HepG2 (cell line): ENCODE results near the gene UGT1A3. TPM values are rescaled to one million over a fixed set of nuclear protein-coding genes. Genes with fewer than 3 reads are reported as not detected.

Experiments
- FOXK2 ChIP-seq: fragments of 450-650 bp; IDR thresholded peaks from 2 replicates; pipeline ENCODE4 v1.6.1; 2016
- GABPA ChIP-seq, 2 experiments: IDR thresholded peaks; 2 replicates each; pipeline ENCODE4 v1.6.1; 2011 to 2016; ENCODE audit warnings: low read depth in 2 of 2, low read length in 1 of 2, missing biosample characterization in 1 of 2, missing genetic modification characterization in 1 of 2
- HHEX ChIP-seq: IDR thresholded peaks from 2 replicates; pipeline ENCODE4 v1.6.1; 2016; ENCODE audit warnings: control low read depth
- MLLT10 ChIP-seq: sonication (generic); formaldehyde crosslinking; IDR thresholded peaks from 2 replicates; pipeline ENCODE4 v1.4.0; 2020; ENCODE audit warnings: missing genetic modification reagents
- PHF5A ChIP-seq: IDR thresholded peaks from one replicate; pipeline ENCODE4 v1.6.1; 2018; ENCODE audit warnings: low read depth, missing genetic modification reagents; ENCODE audit not compliant: unreplicated experiment
- RFXANK ChIP-seq: IDR thresholded peaks from 2 replicates; pipeline ENCODE4 v1.6.1; 2016
- THAP9 ChIP-seq: sonication (generic); formaldehyde crosslinking; IDR thresholded peaks from 2 replicates; pipeline ENCODE4; 2020; ENCODE audit warnings: missing genetic modification reagents, mild to moderate bottlenecking, borderline replicate concordance
- TRIM22 ChIP-seq: fragments of 450-650 bp; IDR thresholded peaks from 2 replicates; pipeline ENCODE4 v1.6.1; 2017
- XBP1 ChIP-seq: sonication (generic); formaldehyde crosslinking; IDR thresholded peaks from 2 replicates; pipeline ENCODE4 v1.5.0; 2020; ENCODE audit warnings: missing genetic modification reagents
- ZFP36L1 ChIP-seq: sonication (generic); formaldehyde crosslinking; IDR thresholded peaks from 2 replicates; pipeline ENCODE4 v1.8.0; 2022; ENCODE audit warnings: mild to moderate bottlenecking, missing genetic modification reagents, moderate library complexity
- ZKSCAN5 ChIP-seq: sonication (generic); formaldehyde crosslinking; IDR thresholded peaks from 2 replicates; pipeline ENCODE4 v1.5.1; 2020; ENCODE audit warnings: mild to moderate bottlenecking, missing genetic modification reagents
- ZNF124 ChIP-seq: sonication (generic); formaldehyde crosslinking; IDR thresholded peaks from 2 replicates; pipeline ENCODE4 v1.4.0; 2020; ENCODE audit warnings: missing genetic modification reagents
- ZNF350 ChIP-seq: sonication (generic); formaldehyde crosslinking; IDR thresholded peaks from 2 replicates; pipeline ENCODE4 v1.4.0; 2020; ENCODE audit warnings: mild to moderate bottlenecking, low read depth, missing genetic modification reagents, borderline replicate concordance
- ZNF557 ChIP-seq: sonication (generic); formaldehyde crosslinking; IDR thresholded peaks from 2 replicates; pipeline ENCODE4 v1.4.0; 2020; ENCODE audit warnings: missing genetic modification reagents
- ZNF75D ChIP-seq: sonication (generic); formaldehyde crosslinking; IDR thresholded peaks from 2 replicates; pipeline ENCODE4 v1.8.1; 2023; ENCODE audit warnings: missing genetic modification reagents, mild to moderate bottlenecking, borderline replicate concordance
- ZSCAN12 ChIP-seq: sonication (generic); formaldehyde crosslinking; IDR thresholded peaks from 2 replicates; pipeline ENCODE4 v1.9.0; 2021; ENCODE audit warnings: mild to moderate bottlenecking, missing genetic modification reagents
- polyA plus RNA-seq, 8 experiments: library from polyadenylated mRNA; depleted of rRNA in 3 of 8; stranded (reverse) in 7 of 8; unstranded in 1 of 8; fragments of >200 nt; fragmentation: Illumina TruSeq in 4 of 8; extraction: Trizol in 4 of 8; gene quantifications; 2 replicates each; pipeline versions ENCODE4 v1.2.1 to v1.2.3, GENCODE V29; 2011 to 2016; ENCODE audit warnings: low read depth in 4 of 8, missing spikeins in 1 of 8, mixed read lengths in 1 of 8; ENCODE audit not compliant: insufficient read depth in 1 of 8
- total RNA-seq, 5 experiments: library from RNA; depleted of rRNA; stranded (reverse); fragments of >200 nt; fragmentation: Illumina TruSeq; extraction: Trizol; gene quantifications; 2 replicates each; pipeline ENCODE4 v1.2.3, GENCODE V29; 2016; ENCODE audit warnings: low read depth in 1 of 5
- TF ChIP-seq, protein P1 (sequence below): sonication (generic); formaldehyde crosslinking; IDR thresholded peaks from 2 replicates; pipeline ENCODE4 v1.9.0; 2021; ENCODE audit warnings: missing genetic modification reagents, borderline replicate concordance
- TF ChIP-seq, protein P2 (sequence below): sonication (generic); formaldehyde crosslinking; IDR thresholded peaks from 2 replicates; pipeline ENCODE4 v1.8.1; 2022; ENCODE audit warnings: mild to moderate bottlenecking, missing genetic modification reagents
- TF ChIP-seq, protein P3 (sequence below): sonication (generic); formaldehyde crosslinking; IDR thresholded peaks from 2 replicates; pipeline ENCODE4 v1.5.0; 2020; ENCODE audit warnings: missing genetic modification reagents

The UGT1A3 gene
- total and polyA plus RNA-seq, 2 of the 13 experiments (the other 11 are each of a cell fraction or from before 2014, with no cell fraction given) = not detected

GRCh38 chr2:233745073-233745755 lies 16.4 kb downstream of the UGT1A3 start (continued):
- TF ChIP-seq, protein P1, sequence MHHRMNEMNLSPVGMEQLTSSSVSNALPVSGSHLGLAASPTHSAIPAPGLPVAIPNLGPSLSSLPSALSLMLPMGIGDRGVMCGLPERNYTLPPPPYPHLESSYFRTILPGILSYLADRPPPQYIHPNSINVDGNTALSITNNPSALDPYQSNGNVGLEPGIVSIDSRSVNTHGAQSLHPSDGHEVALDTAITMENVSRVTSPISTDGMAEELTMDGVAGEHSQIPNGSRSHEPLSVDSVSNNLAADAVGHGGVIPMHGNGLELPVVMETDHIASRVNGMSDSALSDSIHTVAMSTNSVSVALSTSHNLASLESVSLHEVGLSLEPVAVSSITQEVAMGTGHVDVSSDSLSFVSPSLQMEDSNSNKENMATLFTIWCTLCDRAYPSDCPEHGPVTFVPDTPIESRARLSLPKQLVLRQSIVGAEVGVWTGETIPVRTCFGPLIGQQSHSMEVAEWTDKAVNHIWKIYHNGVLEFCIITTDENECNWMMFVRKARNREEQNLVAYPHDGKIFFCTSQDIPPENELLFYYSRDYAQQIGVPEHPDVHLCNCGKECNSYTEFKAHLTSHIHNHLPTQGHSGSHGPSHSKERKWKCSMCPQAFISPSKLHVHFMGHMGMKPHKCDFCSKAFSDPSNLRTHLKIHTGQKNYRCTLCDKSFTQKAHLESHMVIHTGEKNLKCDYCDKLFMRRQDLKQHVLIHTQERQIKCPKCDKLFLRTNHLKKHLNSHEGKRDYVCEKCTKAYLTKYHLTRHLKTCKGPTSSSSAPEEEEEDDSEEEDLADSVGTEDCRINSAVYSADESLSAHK = no peak
- TF ChIP-seq ZNF557 (CRISPR knock-in tag) (no peak), HHEX (CRISPR knock-in tag) (peak; percentile 100), ZSCAN12 (no peak), ZNF350 (CRISPR knock-in tag) (peak; percentile 40; the same call in 1 of the 2 replicates), ZFP36L1 (CRISPR knock-in tag) (peak; percentile 96; the same call in 1 of the 2 replicates), GABPA (IDR thresholded peaks at IDR 0.05; ENCODE audit: low read depth, low read length) (no peak), GABPA (CRISPR knock-in tag; IDR thresholded peaks at IDR 0.05; ENCODE audit: low read depth) (peak; percentile 47; the same call in 1 of the 2 replicates), RFXANK (0 out of 2 replicates have a peak, but pooled peaks have one; percentile 53), PHF5A (CRISPR knock-in tag) (peak; percentile 68), MLLT10 (CRISPR knock-in tag) (no peak), TRIM22 (no peak), ZKSCAN5 (0 out of 2 replicates have a peak, but pooled peaks have one; percentile 33), ZNF124 (CRISPR knock-in tag) (no peak), ZNF75D (CRISPR knock-in tag) (no peak), XBP1 (CRISPR knock-in tag) (no peak), FOXK2 (peak; percentile 82), THAP9 (CRISPR knock-in tag) (no peak)
- TF ChIP-seq, protein P2, sequence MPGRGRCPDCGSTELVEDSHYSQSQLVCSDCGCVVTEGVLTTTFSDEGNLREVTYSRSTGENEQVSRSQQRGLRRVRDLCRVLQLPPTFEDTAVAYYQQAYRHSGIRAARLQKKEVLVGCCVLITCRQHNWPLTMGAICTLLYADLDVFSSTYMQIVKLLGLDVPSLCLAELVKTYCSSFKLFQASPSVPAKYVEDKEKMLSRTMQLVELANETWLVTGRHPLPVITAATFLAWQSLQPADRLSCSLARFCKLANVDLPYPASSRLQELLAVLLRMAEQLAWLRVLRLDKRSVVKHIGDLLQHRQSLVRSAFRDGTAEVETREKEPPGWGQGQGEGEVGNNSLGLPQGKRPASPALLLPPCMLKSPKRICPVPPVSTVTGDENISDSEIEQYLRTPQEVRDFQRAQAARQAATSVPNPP (CRISPR knock-in tag) = peak; percentile 82
- TF ChIP-seq, protein P3, sequence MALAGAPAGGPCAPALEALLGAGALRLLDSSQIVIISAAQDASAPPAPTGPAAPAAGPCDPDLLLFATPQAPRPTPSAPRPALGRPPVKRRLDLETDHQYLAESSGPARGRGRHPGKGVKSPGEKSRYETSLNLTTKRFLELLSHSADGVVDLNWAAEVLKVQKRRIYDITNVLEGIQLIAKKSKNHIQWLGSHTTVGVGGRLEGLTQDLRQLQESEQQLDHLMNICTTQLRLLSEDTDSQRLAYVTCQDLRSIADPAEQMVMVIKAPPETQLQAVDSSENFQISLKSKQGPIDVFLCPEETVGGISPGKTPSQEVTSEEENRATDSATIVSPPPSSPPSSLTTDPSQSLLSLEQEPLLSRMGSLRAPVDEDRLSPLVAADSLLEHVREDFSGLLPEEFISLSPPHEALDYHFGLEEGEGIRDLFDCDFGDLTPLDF (CRISPR knock-in tag) = no peak
